ENCODE measurements around the gene KLHL35. TPM values are rescaled to one million over a fixed set of nuclear protein-coding genes. Genes with fewer than 3 reads are reported as not detected.
A peak's percentile ranks its signal among the peaks of the same experiment; 100 is the strongest.

Gene KLHL35
- polyA plus RNA-seq, 3 donors = 0.33 to 0.45 TPM; not detected in 1

DNA sequence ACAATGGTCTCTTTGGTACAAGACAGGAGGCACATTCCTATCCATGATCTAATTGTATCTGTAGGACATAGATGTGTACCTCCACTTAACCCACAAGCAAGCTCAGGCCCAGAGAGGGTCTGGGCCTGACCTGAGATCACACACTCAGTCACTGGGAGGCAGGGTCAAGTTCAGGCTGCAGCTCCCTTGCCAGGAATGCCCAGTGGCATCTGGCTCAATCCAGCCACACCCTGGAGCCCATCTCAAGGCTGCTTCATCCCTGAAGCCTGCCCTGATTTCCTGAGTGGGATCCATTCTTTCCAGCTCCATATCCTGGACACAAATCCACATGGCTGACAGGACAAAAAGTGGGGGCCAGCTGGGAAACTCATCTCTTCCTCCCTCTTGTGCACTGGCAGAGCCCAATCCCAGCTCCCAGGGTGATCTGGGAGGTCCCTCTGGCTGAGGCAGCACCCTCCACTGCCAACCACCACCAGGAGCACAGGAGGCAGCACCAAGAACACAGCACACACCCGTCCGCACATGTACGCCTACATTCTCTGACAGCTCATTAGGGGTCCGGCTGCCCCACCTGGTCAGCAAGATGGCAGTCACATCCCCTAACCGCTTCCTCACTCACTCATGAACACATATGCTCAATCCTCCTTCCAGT lies 39.2 kb upstream of the KLHL35 start:
- H3K4me3 Mint-ChIP-seq = no peak overlapping the region
- no peak overlapping the region for H3K4me2 ChIP-seq (replicated peaks; ENCODE audit: extremely low read depth, low read length, poor library complexity, severe bottlenecking)

DNA sequence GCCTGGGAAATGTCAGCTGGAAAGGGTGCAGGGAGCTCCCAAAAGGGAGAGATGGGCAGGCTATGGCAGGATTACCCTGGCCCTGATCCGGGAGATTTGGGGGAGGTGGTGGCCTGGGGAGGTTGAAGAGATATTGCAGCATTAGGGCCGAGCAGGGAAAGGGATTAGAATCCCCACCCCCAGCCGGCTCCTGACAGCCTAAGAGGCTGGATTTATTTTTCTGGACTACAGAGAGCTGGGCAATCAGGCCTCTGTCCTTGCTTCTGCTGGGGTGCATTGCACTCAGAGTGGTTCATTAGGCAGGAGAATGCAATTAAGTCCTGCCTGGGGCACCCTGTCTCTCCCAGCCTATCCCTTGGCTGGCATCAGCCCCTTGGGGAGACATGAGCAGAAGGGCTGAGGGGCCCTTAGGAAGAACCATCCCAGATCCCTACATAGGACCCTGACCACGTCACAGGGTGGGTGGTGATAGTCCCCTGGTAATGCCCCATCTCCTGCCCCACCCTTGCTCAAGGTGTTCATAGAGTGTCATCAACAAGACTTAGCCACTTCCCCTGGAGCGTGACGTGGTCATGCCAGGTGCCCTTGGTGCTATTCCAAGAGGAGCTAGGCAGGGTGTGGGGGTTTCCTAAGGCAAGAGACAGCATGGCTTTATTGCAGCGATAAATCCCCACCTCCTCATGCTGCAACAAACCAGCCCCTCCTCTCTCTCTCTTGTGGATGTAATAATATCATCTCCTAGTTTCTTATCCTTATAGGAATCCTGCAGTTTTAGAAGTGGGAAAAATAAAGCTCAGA lies 38.4 kb upstream of the KLHL35 start:
- WGBS (ENCODE audit: insufficient coverage) = no CpG with 5 or more reads among the region's 7 CpGs
- Mint-ChIP-seq H3K27me3 (ENCODE audit: low read depth in 3 of 3) (peaks cover 0 to 2% (median 2%) of the 10 kb centered on the region in 3 donors), H3K27ac (peak overlapping the region in 2 of 7 donors; percentile 15 to 29), H3K36me3 (peaks cover 28 to 30% of the 10 kb centered on the region in 2 donors), H3K9me3 (no peaks in the 10 kb centered on the region), H3K4me3 (no peak overlapping the region), H3K4me1 (peaks cover 31% of the 10 kb centered on the region)
- intact Hi-C loops (cut with micrococcal nuclease) = no loop called here
- H3K36me3 ChIP-seq (replicated peaks in 1 of 2; ENCODE audit: control insufficient read depth in 1 of 2, insufficient read depth in 2 of 2, low read length in 2 of 2) = peaks cover 0 to 13% of the 10 kb centered on the region in 2 donors
- H3K4me1 ChIP-seq (ENCODE audit: control insufficient read depth in 1 of 2, insufficient read depth in 2 of 2, low read length in 2 of 2) = peaks cover 21 to 24% of the 10 kb centered on the region in 2 donors
- no peak overlapping the region for H3K9ac ChIP-seq (ENCODE audit: insufficient read depth, low read length, poor library complexity, severe bottlenecking)
- H4K20me1 ChIP-seq (ENCODE audit: insufficient read depth, low read length) = peaks cover 8% of the 10 kb centered on the region
- H3K4me2 ChIP-seq (replicated peaks; ENCODE audit: extremely low read depth, low read length, poor library complexity, severe bottlenecking) = no peak overlapping the region
- DNase-seq = no peak
- no peaks in the 10 kb centered on the region for H3K27me3 ChIP-seq (ENCODE audit: control insufficient read depth in 2 of 2, insufficient read depth in 2 of 2, low read length in 2 of 2)
- H3K79me2 ChIP-seq (ENCODE audit: insufficient read depth, low read length) = no peaks in the 10 kb centered on the region
- H2AFZ ChIP-seq (ENCODE audit: insufficient read depth, low read depth, low read length, poor library complexity, severe bottlenecking) = no peak overlapping the region
- H3K27ac ChIP-seq (ENCODE audit: low read depth in 1 of 2, low read length in 2 of 2) = no peak overlapping the region
- H3K9me3 ChIP-seq (replicated peaks in 1 of 2; ENCODE audit: control insufficient read depth in 1 of 2, insufficient read depth in 1 of 2, low read length in 2 of 2) = no peaks in the 10 kb centered on the region
- TF ChIP-seq, protein P1, sequence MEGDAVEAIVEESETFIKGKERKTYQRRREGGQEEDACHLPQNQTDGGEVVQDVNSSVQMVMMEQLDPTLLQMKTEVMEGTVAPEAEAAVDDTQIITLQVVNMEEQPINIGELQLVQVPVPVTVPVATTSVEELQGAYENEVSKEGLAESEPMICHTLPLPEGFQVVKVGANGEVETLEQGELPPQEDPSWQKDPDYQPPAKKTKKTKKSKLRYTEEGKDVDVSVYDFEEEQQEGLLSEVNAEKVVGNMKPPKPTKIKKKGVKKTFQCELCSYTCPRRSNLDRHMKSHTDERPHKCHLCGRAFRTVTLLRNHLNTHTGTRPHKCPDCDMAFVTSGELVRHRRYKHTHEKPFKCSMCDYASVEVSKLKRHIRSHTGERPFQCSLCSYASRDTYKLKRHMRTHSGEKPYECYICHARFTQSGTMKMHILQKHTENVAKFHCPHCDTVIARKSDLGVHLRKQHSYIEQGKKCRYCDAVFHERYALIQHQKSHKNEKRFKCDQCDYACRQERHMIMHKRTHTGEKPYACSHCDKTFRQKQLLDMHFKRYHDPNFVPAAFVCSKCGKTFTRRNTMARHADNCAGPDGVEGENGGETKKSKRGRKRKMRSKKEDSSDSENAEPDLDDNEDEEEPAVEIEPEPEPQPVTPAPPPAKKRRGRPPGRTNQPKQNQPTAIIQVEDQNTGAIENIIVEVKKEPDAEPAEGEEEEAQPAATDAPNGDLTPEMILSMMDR (IDR thresholded peaks at IDR 0.05) = no peak
- H3K4me3 ChIP-seq (replicated peaks in 1 of 3; ENCODE audit: low read depth in 2 of 3, low read length in 3 of 3) = no peak overlapping the region

More for the DNA sequence above, 39.2 kb upstream of the KLHL35 start:
- peaks cover 28% of the 10 kb centered on the region for H3K4me1 Mint-ChIP-seq
- DNase-seq = no peak
- Histone ChIP-seq H3K4me3 (replicated peaks in 1 of 3; ENCODE audit: low read depth in 2 of 3, low read length in 3 of 3) (no peak overlapping the region), H4K20me1 (ENCODE audit: insufficient read depth, low read length) (peaks cover 8% of the 10 kb centered on the region), H3K27me3 (ENCODE audit: control insufficient read depth in 2 of 2, insufficient read depth in 2 of 2, low read length in 2 of 2) (no peaks in the 10 kb centered on the region), H3K4me1 (ENCODE audit: control insufficient read depth in 1 of 2, insufficient read depth in 2 of 2, low read length in 2 of 2) (peaks cover 21 to 25% of the 10 kb centered on the region in 2 donors), H3K9me3 (replicated peaks in 1 of 2; ENCODE audit: control insufficient read depth in 1 of 2, insufficient read depth in 1 of 2, low read length in 2 of 2) (no peaks in the 10 kb centered on the region), H3K9ac (ENCODE audit: insufficient read depth, low read length, poor library complexity, severe bottlenecking) (no peak overlapping the region), H3K79me2 (ENCODE audit: insufficient read depth, low read length) (no peaks in the 10 kb centered on the region), H3K27ac (ENCODE audit: low read depth in 1 of 2, low read length in 2 of 2) (no peak overlapping the region), H2AFZ (ENCODE audit: insufficient read depth, low read depth, low read length, poor library complexity, severe bottlenecking) (no peak overlapping the region), H3K36me3 (replicated peaks in 1 of 2; ENCODE audit: control insufficient read depth in 1 of 2, insufficient read depth in 2 of 2, low read length in 2 of 2) (peaks cover 0 to 13% of the 10 kb centered on the region in 2 donors)
- no peaks in the 10 kb centered on the region for H3K9me3 Mint-ChIP-seq
- H3K27ac Mint-ChIP-seq = no peak overlapping the region
- TF ChIP-seq, protein P1 (IDR thresholded peaks at IDR 0.05) = no peak
- peaks cover 0 to 2% (median 1%) of the 10 kb centered on the region in 3 donors for H3K27me3 Mint-ChIP-seq (ENCODE audit: low read depth in 3 of 3)
- 100% methylated on average over 4 of the region's 5 CpGs for WGBS (ENCODE audit: insufficient coverage)
- peaks cover 28 to 29% of the 10 kb centered on the region in 2 donors for H3K36me3 Mint-ChIP-seq
- intact Hi-C loops (cut with micrococcal nuclease) = no loop called here

Measured in CD14-positive monocyte (primary cell).